NCI-H2107 treated with DMSO at 0.1 percent for 48 hours (cell line): Measurements from ENCODE around the gene RAC3.
A peak's percentile ranks its signal among the peaks of the same experiment; 100 is the strongest.

Experiments
- DNase-seq: peaks from one replicate; lab custom pipeline; 2025; ENCODE audit not compliant: unreplicated experiment; lab: John Stamatoyannopoulos, UW

The RAC3 gene

GRCh38 chr17:82054351-82055022 is 23.0 kb downstream of the RAC3 start:
- no peak for DNase-seq

GRCh38 chr17:82055023-82055964 is 23.8 kb downstream of the RAC3 start:
- no peak for DNase-seq

GRCh38 chr17:82055965-82056728 is 24.7 kb downstream of the RAC3 start:
- no peak for DNase-seq

GRCh38 chr17:82056729-82057621 is 25.5 kb downstream of the RAC3 start:
- no peak for DNase-seq

GRCh38 chr17:82058230-82058854 is 26.9 kb downstream of the RAC3 start:
- no peak for DNase-seq

- no peak for DNase-seq
Observed at GRCh38 chr17:82058855-82059249, 27.4 kb downstream of the RAC3 start.

- DNase-seq: no peak
Observed at GRCh38 chr17:82059272-82060000, 28.0 kb downstream of the RAC3 start.

- DNase-seq: no peak
Observed at GRCh38 chr17:82060001-82060380, 28.5 kb downstream of the RAC3 start.

GRCh38 chr17:82060614-82061013 is 29.1 kb downstream of the RAC3 start:
- DNase-seq: no peak

- no peak for DNase-seq
Observed at GRCh38 chr17:82061047-82061925, 29.8 kb downstream of the RAC3 start.

- DNase-seq: no peak
Observed at GRCh38 chr17:82062076-82062983, 30.9 kb downstream of the RAC3 start.

GRCh38 chr17:82062984-82063368 is 31.5 kb downstream of the RAC3 start:
- DNase-seq: no peak

- no peak for DNase-seq
Observed at GRCh38 chr17:82063424-82064415, 32.2 kb downstream of the RAC3 start.

- peak; percentile 6 for DNase-seq
Observed at GRCh38 chr17:82064433-82065192, 33.1 kb downstream of the RAC3 start.

- DNase-seq: no peak
Observed at GRCh38 chr17:82065193-82065637, 33.7 kb downstream of the RAC3 start.
